HAP-1 (cell line): ENCODE measurements around the gene ELMO1.

Experiments used
- DNase-seq, 2 experiments: peaks; one replicate each; pipeline ENCODE4 v3.0.0-alpha.2; 2016 to 2020; ENCODE audit warnings: low spot score in 2 of 2
- H3K27me3 ChIP-seq: fragments of 250-450 bp; sonication (Bioruptor Pico); 2 replicates; pipeline ENCODE4 v1.5.1; 2020; ENCODE audit warnings: low read depth, mild to moderate bottlenecking, moderate library complexity
- H3K36me3 ChIP-seq: fragments of 250-450 bp; sonication (Bioruptor Pico); replicated peaks from 2 replicates; pipeline ENCODE4 v1.5.1; 2020; ENCODE audit warnings: mild to moderate bottlenecking
- H3K4me1 ChIP-seq: fragments of 250-450 bp; sonication (Bioruptor Pico); 2 replicates; pipeline ENCODE4 v1.5.1; 2020; ENCODE audit warnings: mild to moderate bottlenecking
- H3K4me3 ChIP-seq: fragments of 250-450 bp; sonication (Bioruptor Pico); 2 replicates; pipeline ENCODE4 v1.5.1; 2020; ENCODE audit warnings: mild to moderate bottlenecking, moderate library complexity
- H3K9me3 ChIP-seq: fragments of 250-450 bp; sonication (Bioruptor Pico); 2 replicates; pipeline ENCODE4 v1.5.1; 2020; ENCODE audit warnings: mild to moderate bottlenecking, moderate library complexity
- in situ Hi-C: fragments of 300-500 bp; cut with MboI; formaldehyde crosslinking; loops from 3 replicates; pipeline ENCODE4 v1.14.3; 2020; ENCODE audit warnings: low sequenced_read_pairs, inconsistent platforms, mixed read lengths

Gene ELMO1, protein sequence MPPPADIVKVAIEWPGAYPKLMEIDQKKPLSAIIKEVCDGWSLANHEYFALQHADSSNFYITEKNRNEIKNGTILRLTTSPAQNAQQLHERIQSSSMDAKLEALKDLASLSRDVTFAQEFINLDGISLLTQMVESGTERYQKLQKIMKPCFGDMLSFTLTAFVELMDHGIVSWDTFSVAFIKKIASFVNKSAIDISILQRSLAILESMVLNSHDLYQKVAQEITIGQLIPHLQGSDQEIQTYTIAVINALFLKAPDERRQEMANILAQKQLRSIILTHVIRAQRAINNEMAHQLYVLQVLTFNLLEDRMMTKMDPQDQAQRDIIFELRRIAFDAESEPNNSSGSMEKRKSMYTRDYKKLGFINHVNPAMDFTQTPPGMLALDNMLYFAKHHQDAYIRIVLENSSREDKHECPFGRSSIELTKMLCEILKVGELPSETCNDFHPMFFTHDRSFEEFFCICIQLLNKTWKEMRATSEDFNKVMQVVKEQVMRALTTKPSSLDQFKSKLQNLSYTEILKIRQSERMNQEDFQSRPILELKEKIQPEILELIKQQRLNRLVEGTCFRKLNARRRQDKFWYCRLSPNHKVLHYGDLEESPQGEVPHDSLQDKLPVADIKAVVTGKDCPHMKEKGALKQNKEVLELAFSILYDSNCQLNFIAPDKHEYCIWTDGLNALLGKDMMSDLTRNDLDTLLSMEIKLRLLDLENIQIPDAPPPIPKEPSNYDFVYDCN

DNA sequence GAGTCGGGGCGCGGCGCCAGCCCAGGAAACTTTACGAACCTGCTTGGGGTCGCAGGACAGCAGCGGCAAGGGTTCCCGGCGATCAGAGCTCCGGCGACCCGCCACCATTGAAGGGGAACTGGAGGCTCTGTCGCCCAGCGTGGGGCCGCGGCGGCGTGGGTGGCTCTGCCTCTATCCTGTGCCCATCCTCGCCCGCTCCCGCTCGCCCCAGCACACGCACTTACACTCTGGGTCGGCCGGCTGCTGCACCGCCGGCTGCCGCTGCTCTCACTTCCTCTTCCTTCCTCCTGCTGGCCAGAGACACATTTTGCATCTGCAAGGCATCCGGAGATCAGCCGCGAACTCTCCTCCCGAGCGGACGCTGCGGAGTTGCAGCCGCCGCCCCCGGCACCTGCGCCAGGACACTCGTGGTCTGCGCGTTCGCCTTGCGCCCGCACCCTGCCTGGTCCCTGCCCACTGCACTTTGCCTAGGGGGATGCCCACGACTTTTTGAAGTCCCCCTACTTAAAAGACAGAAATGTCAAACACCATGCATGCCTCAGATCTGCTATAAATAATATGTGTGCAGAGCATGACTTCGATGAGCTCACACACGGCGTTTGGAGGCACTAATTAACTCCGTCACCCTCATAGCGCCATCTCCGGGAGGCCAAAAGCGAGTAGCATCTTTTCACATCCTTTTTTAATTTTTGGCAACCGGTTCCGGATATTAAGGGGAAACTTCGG lies at the start of gene ELMO1:
ELMO1 (minus strand) TSS at position 229 of the 726 bp plus-strand sequence. CDS start 106,174 bp downstream, outside the sequence.
- H3K36me3 ChIP-seq = no peaks in the 10 kb centered on the region
- H3K27me3 ChIP-seq = peaks cover 33% of the 10 kb centered on the region
- H3K4me1 ChIP-seq = no peaks in the 10 kb centered on the region
- H3K9me3 ChIP-seq = no peaks in the 10 kb centered on the region
- in situ Hi-C loops = no loop called here
- DNase-seq = peak; percentile 27 to 47
- H3K4me3 ChIP-seq = peak within 1 kb of the TSS; percentile 22

DNA sequence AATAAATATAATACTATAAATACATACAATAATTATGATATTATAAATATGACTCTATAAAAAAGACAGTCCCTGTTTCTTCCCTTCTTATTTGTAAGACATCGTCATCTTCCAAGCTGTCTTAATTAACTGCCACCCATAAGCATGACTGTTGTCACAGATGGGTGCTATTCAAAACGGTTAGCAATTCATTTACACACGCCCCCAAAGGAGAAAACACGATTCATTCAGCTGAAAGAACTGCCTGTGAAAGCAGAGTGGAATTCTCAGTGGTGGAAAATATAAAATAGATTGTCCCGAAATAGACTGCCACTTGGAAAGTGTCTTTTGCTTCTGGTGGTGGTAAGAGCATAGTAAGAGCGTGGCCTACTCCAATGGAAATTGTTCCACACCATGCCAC lies 48.9 kb upstream of the ELMO1 start:
- in situ Hi-C loops = no loop called here
- H3K36me3 ChIP-seq = no peaks in the 10 kb centered on the region
- no peaks in the 10 kb centered on the region for H3K4me1 ChIP-seq
- no peak overlapping the region for H3K4me3 ChIP-seq
- no peak for DNase-seq
- no peaks in the 10 kb centered on the region for H3K27me3 ChIP-seq
- no peaks in the 10 kb centered on the region for H3K9me3 ChIP-seq

DNA sequence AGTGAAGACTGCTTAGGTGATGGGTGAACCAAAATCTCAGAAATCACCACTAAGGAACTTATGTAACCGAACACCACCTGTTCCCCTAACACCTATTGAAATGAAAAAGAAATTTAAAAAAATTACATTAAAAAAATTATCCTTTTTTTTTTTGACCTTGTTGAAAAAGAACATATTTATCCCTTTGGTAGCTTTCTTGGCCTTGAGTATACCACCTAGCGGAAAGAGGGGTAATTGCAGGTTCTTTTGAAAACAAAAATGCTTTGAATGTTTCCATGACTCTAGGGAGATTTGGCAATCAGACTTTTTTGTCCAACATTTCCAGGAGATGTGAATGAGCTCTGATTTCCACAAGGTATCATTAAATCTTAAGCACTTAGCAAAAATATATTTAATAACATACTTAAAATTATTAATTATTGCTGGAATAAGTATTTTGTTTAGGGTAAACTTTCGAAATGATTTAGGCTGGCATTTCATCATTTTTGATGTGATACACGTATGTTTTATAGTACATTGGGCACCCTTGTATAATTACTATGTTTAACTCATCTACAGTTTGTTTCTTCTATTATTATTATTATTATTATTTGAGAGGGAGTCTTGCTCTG lies 47.0 kb upstream of the ELMO1 start:
- in situ Hi-C loops = no loop called here
- H3K4me1 ChIP-seq = no peaks in the 10 kb centered on the region
- no peak overlapping the region for H3K4me3 ChIP-seq
- no peaks in the 10 kb centered on the region for H3K9me3 ChIP-seq
- H3K36me3 ChIP-seq = no peaks in the 10 kb centered on the region
- DNase-seq = peak in 1 of 2 experiments; percentile 43
- no peaks in the 10 kb centered on the region for H3K27me3 ChIP-seq

DNA sequence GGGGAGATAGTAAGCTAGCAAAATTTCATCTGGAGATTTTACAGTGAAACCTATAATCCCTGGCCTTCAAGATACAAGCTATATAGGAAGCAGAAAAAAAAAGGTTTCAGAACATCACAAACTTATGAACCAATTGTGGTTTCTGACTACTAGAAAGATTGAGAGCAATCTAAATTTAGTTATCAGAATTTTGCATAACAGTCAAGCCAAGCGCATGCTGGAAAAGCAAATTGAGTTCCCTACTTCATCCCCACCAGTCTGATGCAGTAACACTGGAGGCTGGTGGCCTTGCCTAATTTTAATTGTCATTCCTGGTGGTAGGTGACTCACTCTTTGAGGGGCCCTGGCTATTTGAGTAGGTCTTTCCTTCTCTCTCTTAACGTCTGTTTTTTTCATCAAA lies 46.3 kb upstream of the ELMO1 start:
- H3K4me1 ChIP-seq = no peaks in the 10 kb centered on the region
- no peaks in the 10 kb centered on the region for H3K36me3 ChIP-seq
- in situ Hi-C loops = no loop called here
- no peak overlapping the region for H3K4me3 ChIP-seq
- DNase-seq = no peak
- H3K27me3 ChIP-seq = no peaks in the 10 kb centered on the region
- no peaks in the 10 kb centered on the region for H3K9me3 ChIP-seq

DNA sequence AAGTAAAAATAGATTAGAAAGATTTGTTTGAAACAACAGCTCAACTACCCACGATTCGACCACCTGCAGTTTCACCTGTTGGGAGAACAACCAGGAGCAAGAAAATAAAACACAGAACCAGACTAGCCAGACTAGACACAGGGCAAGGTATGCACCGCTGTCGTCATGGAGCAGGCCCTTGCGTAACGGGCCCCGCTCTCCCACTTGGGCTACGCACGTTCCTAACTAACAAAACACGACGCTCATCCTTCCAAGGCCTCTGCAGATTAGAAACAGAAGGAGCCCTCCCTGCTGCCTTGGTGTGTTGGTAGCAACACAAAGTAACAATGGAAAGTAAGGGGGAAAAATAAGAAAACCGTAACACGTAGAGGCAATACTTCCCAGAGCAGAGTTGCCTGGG lies 45.1 kb upstream of the ELMO1 start:
- Histone ChIP-seq H3K4me1 (no peaks in the 10 kb centered on the region), H3K27me3 (no peaks in the 10 kb centered on the region), H3K36me3 (no peaks in the 10 kb centered on the region), H3K9me3 (no peaks in the 10 kb centered on the region), H3K4me3 (no peak overlapping the region)
- no peak for DNase-seq
- in situ Hi-C loops = no loop called here

DNA sequence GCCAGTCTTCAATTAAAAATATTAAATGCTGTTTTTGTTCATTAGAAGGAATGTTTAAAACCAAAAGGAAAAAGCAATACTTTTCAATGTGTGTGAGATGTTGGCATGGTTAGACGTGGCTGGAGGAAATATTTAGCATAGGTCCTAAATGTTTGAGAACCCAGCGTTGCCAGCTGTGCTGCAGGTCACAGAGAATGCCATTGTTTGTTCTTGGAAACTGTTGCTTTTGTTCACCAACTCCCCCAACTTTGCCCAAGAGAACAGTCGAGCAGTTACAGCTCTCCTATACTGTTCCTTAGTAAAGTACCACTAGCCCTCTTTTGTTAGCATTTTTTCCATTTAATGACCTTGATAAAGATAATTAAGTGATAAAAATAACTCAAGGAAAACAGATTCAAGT lies 44.5 kb upstream of the ELMO1 start:
- H3K4me1 ChIP-seq = no peaks in the 10 kb centered on the region
- in situ Hi-C loops = no loop called here
- no peaks in the 10 kb centered on the region for H3K27me3 ChIP-seq
- DNase-seq = no peak
- no peak overlapping the region for H3K4me3 ChIP-seq
- no peaks in the 10 kb centered on the region for H3K9me3 ChIP-seq
- H3K36me3 ChIP-seq = no peaks in the 10 kb centered on the region

DNA sequence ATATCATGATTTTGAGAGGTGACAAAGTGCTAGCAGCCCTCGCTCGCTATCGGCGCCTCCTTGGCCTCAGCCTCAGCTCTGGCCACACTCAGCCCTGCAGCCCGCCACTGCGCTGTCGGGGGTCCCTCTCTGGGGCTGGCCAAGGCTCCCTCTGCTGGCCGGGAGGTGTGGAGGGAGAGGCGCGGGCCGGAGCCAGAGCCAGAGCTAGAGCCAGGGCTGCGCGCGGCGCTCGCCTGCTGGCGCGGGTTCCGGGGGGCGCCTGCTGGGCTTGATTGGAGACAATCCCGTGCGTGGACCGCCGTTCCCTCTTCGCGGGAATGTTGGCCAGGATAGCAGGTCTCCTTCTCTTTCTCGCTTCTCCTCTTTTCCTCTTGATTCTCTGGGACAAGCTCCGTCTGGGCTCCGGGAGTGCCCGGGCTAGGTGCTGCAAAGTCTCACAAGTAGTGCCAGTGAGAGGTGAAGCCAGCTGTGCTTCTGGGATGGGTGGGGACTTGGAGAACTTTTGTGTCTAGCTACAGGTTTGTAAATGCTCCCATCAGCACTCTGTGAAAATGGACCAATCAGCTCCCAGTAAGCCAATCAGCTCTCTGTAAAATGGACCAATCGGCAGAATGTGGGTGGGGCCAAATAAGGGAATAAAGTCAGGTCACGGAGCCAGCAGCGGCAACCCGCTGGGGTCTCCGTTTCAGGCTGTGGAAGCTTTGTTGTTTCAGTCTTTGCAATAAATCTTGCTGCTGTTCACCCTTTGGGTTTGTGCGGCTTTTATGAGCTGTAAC lies 43.4 kb upstream of the ELMO1 start:
- Histone ChIP-seq H3K36me3 (no peaks in the 10 kb centered on the region), H3K27me3 (no peaks in the 10 kb centered on the region), H3K9me3 (no peaks in the 10 kb centered on the region), H3K4me1 (no peaks in the 10 kb centered on the region), H3K4me3 (no peak overlapping the region)
- in situ Hi-C loops = no loop called here
- DNase-seq = peak in 1 of 2 experiments; percentile 8

DNA sequence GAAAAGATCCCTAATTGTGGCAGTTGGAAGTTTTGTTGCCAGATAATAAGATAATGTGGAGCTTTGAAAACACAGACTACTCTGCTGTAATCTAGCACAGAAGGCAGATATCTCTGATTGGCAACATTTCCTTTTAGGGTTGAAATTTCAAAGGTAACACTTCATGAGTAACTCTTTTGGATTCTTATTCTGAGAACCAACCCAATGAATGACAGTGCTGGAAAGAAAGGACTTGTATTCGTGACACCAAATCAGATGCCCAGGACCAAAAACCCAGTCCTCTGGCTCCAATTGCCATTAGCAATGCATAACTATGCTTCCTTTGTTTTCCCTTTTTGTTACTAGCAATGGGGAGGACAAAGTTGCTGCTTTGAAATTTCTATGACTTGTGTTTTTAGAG lies 41.0 kb upstream of the ELMO1 start:
- H3K9me3 ChIP-seq = no peaks in the 10 kb centered on the region
- H3K36me3 ChIP-seq = no peaks in the 10 kb centered on the region
- no peak overlapping the region for H3K4me3 ChIP-seq
- in situ Hi-C loops = no loop called here
- H3K27me3 ChIP-seq = no peaks in the 10 kb centered on the region
- no peak for DNase-seq
- no peaks in the 10 kb centered on the region for H3K4me1 ChIP-seq

DNA sequence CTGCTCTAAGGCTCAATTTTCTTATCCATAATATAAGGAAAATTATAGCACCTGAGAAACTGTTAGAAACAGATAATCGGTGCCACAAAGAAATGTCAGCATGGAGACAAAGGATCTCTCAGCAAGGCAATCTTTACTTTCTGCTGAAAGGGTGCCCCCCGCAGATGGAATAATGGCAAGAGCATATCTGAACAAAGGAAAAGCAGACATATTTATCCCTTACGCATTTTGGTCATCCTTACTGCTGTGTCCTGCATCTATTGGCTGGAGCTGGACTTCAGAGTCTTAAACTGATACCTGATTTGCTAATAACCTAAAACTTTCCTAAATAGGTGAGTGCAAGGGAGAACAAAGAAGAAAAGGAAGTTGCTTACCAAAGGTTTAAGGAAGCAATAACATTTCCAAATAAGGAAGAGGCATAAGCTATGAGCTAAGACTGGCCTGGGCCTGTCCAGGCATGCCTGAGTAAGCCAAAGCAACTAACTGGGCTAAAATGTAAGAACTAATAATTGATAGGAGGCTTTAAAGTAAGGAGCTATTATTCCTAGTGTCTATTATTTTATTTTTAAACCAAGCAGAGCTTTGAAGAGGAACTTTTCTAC lies 39.6 kb upstream of the ELMO1 start:
- no peak for DNase-seq
- H3K9me3 ChIP-seq = no peaks in the 10 kb centered on the region
- no peaks in the 10 kb centered on the region for H3K27me3 ChIP-seq
- H3K36me3 ChIP-seq = no peaks in the 10 kb centered on the region
- H3K4me3 ChIP-seq = no peak overlapping the region
- H3K4me1 ChIP-seq = no peaks in the 10 kb centered on the region
- in situ Hi-C loops = no loop called here

DNA sequence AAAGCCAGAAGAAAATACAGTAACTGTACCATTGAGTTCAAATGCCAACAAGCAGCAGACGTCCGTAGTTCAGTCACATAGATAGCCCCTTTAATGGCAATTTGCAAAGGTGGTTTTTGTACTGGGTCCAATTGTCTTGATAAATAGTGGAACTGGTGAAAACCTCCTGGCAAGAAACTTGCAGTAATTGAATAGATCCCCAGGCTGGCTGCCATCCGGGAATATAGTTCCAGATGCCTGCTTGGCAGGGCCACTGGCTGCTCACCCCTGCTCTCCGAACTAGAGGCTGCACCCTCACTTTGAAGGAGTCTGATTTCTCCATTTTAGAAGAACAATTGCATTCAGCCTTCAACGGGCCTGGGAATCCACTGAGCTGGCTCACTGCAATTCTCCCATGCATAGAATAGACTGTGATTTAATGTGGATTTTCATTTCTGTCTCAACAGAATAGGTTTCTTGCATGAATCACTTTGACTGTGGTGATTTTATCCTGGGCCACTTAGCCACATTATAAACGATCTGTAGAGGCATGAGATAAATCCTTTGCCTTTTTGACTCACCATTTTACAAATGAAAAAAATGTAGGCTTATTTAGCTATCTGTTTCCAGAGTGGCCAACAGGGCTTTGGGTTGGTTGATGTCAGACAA lies 35.9 kb upstream of the ELMO1 start:
- Histone ChIP-seq H3K27me3 (no peaks in the 10 kb centered on the region), H3K9me3 (no peaks in the 10 kb centered on the region), H3K4me1 (no peaks in the 10 kb centered on the region), H3K36me3 (no peaks in the 10 kb centered on the region), H3K4me3 (no peak overlapping the region)
- no peak for DNase-seq
- in situ Hi-C loops = no loop called here

DNA sequence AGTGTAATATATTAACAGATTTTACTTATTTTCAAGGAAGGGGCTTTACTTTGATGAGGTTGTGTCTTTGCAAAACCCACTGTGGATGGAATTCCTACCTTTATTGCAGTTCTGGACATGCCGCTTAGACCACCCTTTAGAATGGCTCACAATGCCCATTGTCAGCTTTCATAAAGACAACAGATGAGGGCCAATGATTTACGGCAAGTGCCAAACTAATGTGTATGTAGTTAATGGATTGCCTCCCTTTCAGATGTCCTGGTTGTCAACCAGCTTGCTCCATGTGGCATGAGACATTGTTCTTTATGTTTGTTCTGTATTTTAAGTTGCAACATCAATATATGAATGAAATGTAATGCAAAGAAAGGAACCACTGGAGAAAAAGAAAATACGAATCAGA lies 35.0 kb upstream of the ELMO1 start:
- in situ Hi-C loops = no loop called here
- H3K4me3 ChIP-seq = no peak overlapping the region
- no peaks in the 10 kb centered on the region for H3K27me3 ChIP-seq
- H3K4me1 ChIP-seq = no peaks in the 10 kb centered on the region
- DNase-seq = no peak
- no peaks in the 10 kb centered on the region for H3K36me3 ChIP-seq
- H3K9me3 ChIP-seq = no peaks in the 10 kb centered on the region

DNA sequence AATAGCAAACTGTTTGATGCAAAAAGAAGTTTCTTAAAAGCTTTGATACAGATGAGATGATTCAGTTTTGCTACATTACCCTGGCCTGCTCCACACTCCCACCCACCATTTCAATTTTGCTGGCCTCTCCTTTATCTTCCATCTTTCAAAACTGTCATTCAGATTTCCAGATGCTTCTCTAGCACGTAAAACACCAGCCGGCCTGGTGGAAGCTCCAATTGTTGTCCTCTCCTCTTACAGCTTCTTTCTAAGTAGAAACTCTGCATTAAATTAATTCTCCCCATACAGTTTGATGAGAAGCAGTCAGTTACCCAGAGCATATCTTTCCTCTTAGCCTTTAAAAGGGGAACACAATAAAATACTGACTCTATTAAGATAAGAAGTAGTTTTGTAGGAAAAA lies 34.3 kb upstream of the ELMO1 start:
- in situ Hi-C loops = no loop called here
- no peaks in the 10 kb centered on the region for H3K4me1 ChIP-seq
- no peaks in the 10 kb centered on the region for H3K36me3 ChIP-seq
- no peak overlapping the region for H3K4me3 ChIP-seq
- no peaks in the 10 kb centered on the region for H3K27me3 ChIP-seq
- H3K9me3 ChIP-seq = no peaks in the 10 kb centered on the region
- no peak for DNase-seq
